CD4-positive, alpha-beta T cell treated with Interleukin-15 for 4 hours (primary cell): ENCODE data around the gene DLAT.
"Not testable (repeated sequence)": the region's sequence is repeated elsewhere in the genome, so short reads cannot be mapped to it uniquely, and the experiment has no call there.

Experiments used
- DNase-seq: peaks from one replicate; pipeline ENCODE4 v3.0.0-alpha.2; 2020; ENCODE audit warnings: low spot score

Gene DLAT

DNA sequence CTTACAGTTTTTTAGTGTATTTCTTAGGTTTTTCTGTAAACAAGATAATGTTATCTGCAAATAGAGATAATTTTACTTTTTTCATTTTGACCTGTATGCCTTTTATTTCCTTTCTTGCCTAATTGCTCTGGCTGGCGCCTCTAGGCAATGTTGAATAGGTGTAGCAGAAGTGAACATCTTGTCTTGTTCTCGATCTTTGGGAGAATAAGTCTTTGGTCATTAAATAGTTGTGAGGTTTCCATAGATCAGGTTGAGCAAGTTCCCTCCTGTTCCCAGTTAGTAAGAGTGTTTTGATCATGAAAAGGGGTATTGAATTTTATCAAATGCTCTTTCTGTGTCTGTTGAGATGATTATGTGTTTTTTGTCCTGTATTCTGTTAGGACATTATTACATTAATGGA is 24.6 kb downstream of the DLAT start:
- DNase-seq: no peak

DNA sequence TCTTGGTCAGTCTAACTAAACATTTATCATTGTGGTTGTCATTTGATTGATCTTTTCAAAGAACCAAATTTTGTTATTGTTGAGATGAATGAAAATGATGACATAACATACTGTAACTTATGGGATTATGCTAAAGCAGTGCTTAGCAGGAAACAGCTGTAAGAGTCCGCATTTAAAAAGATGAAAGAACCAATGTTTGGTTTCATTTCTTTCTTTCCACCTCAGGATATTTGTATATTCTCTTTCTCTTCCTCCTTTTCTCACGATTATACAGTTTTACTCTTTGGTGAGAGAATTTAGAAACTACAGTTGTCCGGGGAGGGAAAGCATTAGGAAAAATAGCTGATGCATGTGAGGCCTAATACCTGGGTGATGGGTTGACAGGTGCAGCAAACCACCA is 25.5 kb downstream of the DLAT start:
- no peak for DNase-seq

DNA sequence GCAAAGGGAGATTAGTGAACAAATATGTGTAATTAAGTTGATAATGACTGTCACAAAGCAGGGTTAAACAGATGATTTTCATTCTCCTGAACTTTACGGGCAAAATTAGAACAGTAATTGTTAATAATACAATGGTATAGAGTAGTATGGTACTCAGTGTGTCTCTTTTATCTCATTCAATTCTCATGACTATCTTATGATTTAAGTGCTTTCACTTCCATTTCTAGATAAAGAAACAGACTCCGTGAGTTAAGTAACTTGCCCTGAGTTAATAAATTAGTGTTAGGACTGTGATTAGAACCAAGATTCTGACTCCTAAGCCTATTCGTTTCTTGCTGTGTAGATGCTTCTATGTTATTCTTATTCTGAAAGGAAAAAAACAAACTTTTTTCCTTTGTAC is 26.6 kb downstream of the DLAT start:
- no peak for DNase-seq

GRCh38 chr11:112057170-112057569 is 32.0 kb downstream of the DLAT start:
- no peak for DNase-seq

DNA sequence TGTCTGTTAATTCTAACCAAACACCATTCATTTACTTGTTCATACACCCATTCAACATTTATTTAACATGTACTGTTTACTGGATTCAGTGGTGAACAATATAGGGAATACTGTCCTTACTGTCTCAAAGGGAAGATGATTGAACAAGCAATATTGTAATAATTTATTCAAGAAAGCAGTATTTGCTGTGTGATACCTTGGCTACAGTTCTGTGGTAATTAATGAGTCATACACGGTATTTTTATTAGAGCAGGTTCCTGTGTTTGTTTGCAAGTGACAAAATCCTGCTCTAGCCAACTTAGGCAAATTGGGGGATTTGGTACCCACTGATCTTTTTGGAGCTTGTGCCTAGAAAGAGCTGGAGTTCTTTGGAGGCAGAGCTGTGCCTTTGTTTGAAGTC is 32.9 kb downstream of the DLAT start:
- DNase-seq: no peak

- no peak for DNase-seq
These were observed 37.7 kb downstream of the DLAT start for GRCh38 chr11:112062923-112063322.

- DNase-seq: peak; percentile 87
These were observed 49.0 kb downstream of the DLAT start, which contains the start of the genes NKAPD1 and PIH1D2 for GRCh38 chr11:112073941-112074811. Gene NKAPD1 (plus strand): TSS chr11:112074299. CDS start chr11:112075575, 1,276 bp downstream. Gene PIH1D2 (minus strand): TSS chr11:112074017. CDS start chr11:112073174, 843 bp downstream.

- no peak for DNase-seq
These were observed 57.5 kb downstream of the DLAT start for GRCh38 chr11:112082729-112083128.

DNA sequence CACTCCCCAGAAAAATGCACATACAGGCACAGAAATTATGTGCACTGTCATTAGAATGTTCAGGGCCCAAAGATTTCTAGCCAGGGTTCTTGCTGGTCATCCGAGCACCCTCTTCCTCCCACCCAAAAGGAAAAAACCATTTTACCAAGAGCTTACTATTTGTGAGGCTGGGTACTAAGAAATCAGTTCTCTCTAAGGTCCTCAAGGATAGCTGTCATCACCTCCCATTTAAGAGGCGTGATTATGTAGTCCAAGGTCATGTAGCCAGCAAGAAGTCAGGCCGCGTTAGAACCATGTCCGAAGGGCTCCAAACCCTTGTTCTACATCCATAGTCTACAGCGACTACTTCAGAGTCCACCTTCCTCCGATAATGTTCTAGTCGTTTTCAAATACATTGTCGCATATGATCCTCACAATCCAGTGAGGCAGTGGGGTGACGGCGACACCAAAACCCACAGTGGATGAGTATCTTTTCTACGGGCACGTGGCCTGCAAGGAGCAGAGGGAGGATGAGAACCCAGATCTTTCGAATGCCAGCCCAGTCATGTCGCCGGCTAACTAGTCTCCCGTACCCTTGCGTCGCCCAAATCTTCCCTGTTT is 60.7 kb downstream of the DLAT start:
- peak; percentile 15 for DNase-seq

DNA sequence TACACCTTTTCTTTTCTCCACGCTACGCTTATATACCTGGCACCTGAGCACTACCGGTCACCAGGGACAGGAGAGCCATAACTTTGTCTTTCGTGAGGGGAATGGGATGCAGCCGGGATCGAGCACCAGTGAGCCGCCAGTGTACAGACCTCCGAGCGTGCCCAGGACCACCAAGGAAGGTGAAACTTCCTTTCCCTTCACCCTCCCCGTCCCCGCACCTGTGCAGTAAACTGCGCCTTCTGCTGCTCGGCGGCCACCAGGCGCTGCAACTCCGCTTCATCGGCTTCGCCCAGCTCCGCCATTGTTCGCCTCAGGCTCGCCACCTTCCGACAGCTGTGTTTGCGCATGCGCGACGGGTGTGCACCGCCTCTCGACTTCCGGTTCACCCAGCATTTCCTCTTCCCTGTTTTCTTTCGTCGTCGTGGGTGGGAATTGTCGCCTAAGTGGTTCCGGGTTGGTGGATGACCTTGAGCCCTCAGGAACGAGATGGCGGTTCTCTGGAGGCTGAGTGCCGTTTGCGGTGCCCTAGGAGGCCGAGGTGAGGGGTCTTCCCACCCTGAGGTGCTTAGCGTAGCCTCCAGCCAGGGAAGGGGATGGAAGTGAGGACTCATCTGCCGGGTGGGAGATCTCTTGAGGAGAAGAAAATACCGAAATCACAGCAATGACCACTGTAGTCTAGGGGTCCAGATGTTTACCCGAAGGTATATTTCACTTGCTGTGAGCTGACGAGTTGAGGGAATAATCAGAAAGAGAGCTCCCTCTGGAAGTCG is 61.4 kb downstream of the DLAT start, which contains the start of the genes SDHD and TIMM8B:
TSS of gene SDHD (plus strand) at position 452 of the 770 bp plus-strand sequence. CDS start at position 487, 35 bp downstream.
TSS of gene TIMM8B (minus strand) at position 335 of the 770 bp plus-strand sequence. CDS start at position 302, 33 bp downstream.
- DNase-seq: peak; percentile 97

GRCh38 chr11:112087212-112087611 is 62.0 kb downstream of the DLAT start:
- DNase-seq: no peak

GRCh38 chr11:112095302-112095701 is 70.1 kb downstream of the DLAT start:
- DNase-seq: not testable (repeated sequence)

DNA sequence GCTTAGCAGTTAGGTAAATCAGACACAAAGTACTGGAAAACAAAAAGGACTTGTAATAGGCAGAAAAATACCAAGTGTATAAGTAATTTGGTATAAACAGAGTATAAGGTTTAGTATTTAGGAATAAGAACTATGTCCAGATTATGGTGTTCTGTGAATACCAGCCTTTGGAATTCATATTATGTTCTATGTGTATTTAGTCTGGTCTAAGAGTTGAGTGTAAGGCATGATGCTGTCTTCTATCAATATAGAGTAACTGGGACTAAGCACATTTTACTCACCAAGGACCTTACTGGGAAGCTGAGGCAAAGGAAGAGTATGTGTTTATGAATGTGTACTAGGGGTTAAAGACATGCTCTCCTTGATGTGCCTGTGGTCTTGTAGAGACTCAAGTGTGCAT is 71.0 kb downstream of the DLAT start:
- no peak for DNase-seq

DNA sequence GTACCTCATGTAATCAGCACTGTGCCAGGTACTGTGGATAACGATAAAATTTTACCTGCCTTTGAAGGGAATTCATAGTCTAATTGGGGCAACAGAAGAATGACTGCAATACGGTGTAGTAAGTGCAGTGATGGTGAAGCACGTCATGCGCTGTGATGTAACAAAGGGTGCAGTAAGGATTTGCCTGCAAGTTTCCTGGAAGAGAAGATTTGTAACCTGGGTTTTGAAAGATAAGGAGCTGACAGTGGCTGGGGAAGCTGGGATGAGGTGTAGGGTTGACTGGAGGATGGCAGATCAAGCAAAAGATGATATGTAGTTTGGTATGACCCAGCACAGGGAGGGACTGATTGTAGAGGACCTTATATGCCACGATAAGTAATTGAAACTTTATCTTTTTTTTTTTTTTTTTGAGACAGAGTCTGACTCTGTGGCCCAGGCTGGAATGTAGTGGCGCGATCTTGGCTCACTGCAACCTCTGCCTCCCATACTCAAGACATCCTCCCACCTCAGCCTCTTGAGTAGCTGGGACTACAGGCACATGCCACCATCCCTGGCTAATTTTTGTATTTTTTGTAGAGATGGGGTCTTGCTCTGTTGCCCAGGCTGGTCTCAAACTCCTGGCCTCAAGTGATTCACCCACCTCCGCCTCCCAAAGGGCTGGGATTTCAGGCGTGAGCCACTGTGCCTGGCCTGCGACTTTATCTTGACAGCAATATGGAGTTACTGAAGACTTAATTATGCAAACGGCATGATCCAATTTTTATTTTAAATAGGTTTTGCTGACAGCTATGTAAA is 72.7 kb downstream of the DLAT start:
- no peak for DNase-seq

GRCh38 chr11:112100462-112100861 is 75.3 kb downstream of the DLAT start:
- DNase-seq: no peak

GRCh38 chr11:112103446-112103845 is 78.2 kb downstream of the DLAT start:
- DNase-seq: no peak

GRCh38 chr11:112106070-112106469 is 80.9 kb downstream of the DLAT start:
- DNase-seq: no peak
